MCF 10A (cell line): ENCODE data around the gene CD37. TPM values are rescaled to one million over a fixed set of nuclear protein-coding genes. Genes with fewer than 3 reads are reported as not detected.

ENCODE experiments used
- BruUV-seq: library from RNA; stranded (reverse); fragments of 400-500 nt; replicated peaks from 2 replicates; lab custom pipeline; 2021; lab: Mats Ljungman, UMichigan
- CTCF ChIA-PET: fragments of 300-600 bp; sonication (Branson Sonifier 250); formaldehyde crosslinking; extraction: SDS; loops from one replicate; lab custom pipeline; 2021; ENCODE audit warnings: antibody characterized with exemption, inconsistent platforms; lab: Yijun Ruan, JAX
- POLR2A ChIA-PET: fragments of 300-600, 350-650 bp; sonication (Branson Sonifier 250); formaldehyde crosslinking; extraction: SDS; loops from one replicate; lab custom pipeline; 2020; ENCODE audit warnings: antibody characterized with exemption, inconsistent platforms; lab: Yijun Ruan, JAX
- DNase-seq: peaks from one replicate; pipeline ENCODE4 v3.0.0-alpha.2; 2018; ENCODE audit not compliant: unreplicated experiment
- H3K27ac Mint-ChIP-seq: one replicate; pipeline ENCODE4 v1.8.0; 2022; ENCODE audit warnings: mild to moderate bottlenecking, low read depth, mixed read lengths; ENCODE audit not compliant: unreplicated experiment
- H3K27me3 Mint-ChIP-seq: one replicate; pipeline ENCODE4 v1.8.0; 2022; ENCODE audit warnings: mixed read lengths; ENCODE audit not compliant: insufficient read depth, unreplicated experiment
- H3K36me3 Mint-ChIP-seq: one replicate; pipeline ENCODE4 v1.8.0; 2022; ENCODE audit warnings: mild to moderate bottlenecking, moderate library complexity, mixed read lengths; ENCODE audit not compliant: insufficient read depth, unreplicated experiment
- H3K4me1 Mint-ChIP-seq: one replicate; pipeline ENCODE4 v1.8.0; 2022; ENCODE audit warnings: mixed read lengths; ENCODE audit not compliant: insufficient read depth, unreplicated experiment
- H3K4me3 Mint-ChIP-seq: one replicate; pipeline ENCODE4 v1.8.0; 2022; ENCODE audit warnings: mild to moderate bottlenecking, moderate library complexity, mixed read lengths; ENCODE audit not compliant: unreplicated experiment
- H3K9me3 Mint-ChIP-seq: one replicate; pipeline ENCODE4 v1.8.0; 2022; ENCODE audit warnings: mixed read lengths; ENCODE audit not compliant: unreplicated experiment
- CTCF ChIP-seq: fragments of 200-600 bp; IDR thresholded peaks from one replicate; pipeline ENCODE4 v1.8.0; 2022; ENCODE audit warnings: antibody characterized with exemption, mild to moderate bottlenecking; ENCODE audit not compliant: unreplicated experiment
- intact Hi-C: fragments of 100-400 bp; cut with micrococcal nuclease; formaldehyde crosslinking; loops from 2 replicates; pipeline ENCODE4 v1.14.1; 2022
- total RNA-seq: library from RNA; stranded (reverse); gene quantifications from 2 replicates; pipeline ENCODE4 v1.2.3, GENCODE V29; 2022

The CD37 gene
- total RNA-seq, 1 experiment from 2014 or later = not detected

GRCh38 chr19:49374665-49375434 is 39.6 kb downstream of the CD37 start:
- Mint-ChIP-seq H3K36me3 (no peaks in the 10 kb centered on the region), H3K4me3 (no peak overlapping the region), H3K9me3 (no peaks in the 10 kb centered on the region), H3K27ac (no peak overlapping the region), H3K27me3 (peaks cover 26% of the 10 kb centered on the region), H3K4me1 (no peaks in the 10 kb centered on the region)
- ChIA-PET POLR2A (interaction anchor here (0.7 kb wide), 1 partner anchor 77 kb away, joined by 3 read pairs; the partner anchor contains the start of gene PIH1D1), CTCF (interaction anchor here (0.6 to 0.7 kb wide), 2 partner anchors 9 to 69 kb away, joined by 3 to 4 read pairs; no protein-coding TSS in a partner anchor)
- BruUV-seq = no TSS peak
- DNase-seq = no peak
- TF ChIP-seq CTCF = no peak
- intact Hi-C loops = no loop called here

DNA sequence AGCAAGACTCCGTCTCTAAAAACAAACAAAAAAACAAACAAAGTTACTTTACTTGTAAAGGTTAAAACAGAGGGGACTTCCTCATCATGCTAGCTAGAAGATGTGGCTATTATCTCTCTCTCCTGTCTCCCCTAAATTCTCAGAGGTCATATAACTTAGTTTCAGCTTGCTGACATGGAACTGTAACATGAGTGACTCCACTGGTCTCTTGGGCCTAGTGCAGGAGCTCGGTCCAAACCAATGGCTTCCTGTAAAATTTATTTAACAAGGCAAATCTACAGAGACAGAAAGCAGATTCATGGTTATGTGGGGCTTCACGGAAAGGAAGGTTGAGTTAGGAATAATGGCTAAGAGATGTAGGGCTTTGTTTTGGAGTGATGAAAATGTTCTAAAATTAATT is 43.3 kb downstream of the CD37 start:
- intact Hi-C loops = no loop called here
- Mint-ChIP-seq H3K4me3 (no peak overlapping the region), H3K36me3 (no peaks in the 10 kb centered on the region), H3K27me3 (peaks cover 26% of the 10 kb centered on the region), H3K4me1 (no peaks in the 10 kb centered on the region), H3K9me3 (peaks cover 8% of the 10 kb centered on the region), H3K27ac (no peak overlapping the region)
- ChIA-PET POLR2A (interaction anchor here (1.2 kb wide), 1 partner anchor 21 kb away, joined by 3 read pairs; no protein-coding TSS in a partner anchor), CTCF (interaction anchor here (0.6 kb wide), 1 partner anchor 762 kb away, joined by 3 read pairs; no protein-coding TSS in a partner anchor)
- no peak for DNase-seq
- no peak for TF ChIP-seq CTCF
- no TSS peak for BruUV-seq

- CTCF ChIA-PET = interaction anchor here (0.6 to 0.9 kb wide), 2 partner anchors 10 to 155 kb away, joined by 3 to 6 read pairs; no protein-coding TSS in a partner anchor
Observed at GRCh38 chr19:49380391-49380790, 45.2 kb downstream of the CD37 start.

More at GRCh38 chr19:49380391-49380790, 45.2 kb downstream of the CD37 start:
- no peak overlapping the region for H3K4me3 Mint-ChIP-seq
- TF ChIP-seq CTCF = no peak
- H3K36me3 Mint-ChIP-seq = no peaks in the 10 kb centered on the region
- peaks cover 18% of the 10 kb centered on the region for H3K27me3 Mint-ChIP-seq
- peaks cover 8% of the 10 kb centered on the region for H3K9me3 Mint-ChIP-seq
- intact Hi-C loops = no loop called here
- no peak overlapping the region for H3K27ac Mint-ChIP-seq
- POLR2A ChIA-PET = interaction anchor here (0.7 kb wide), 1 partner anchor 73 kb away, joined by 3 read pairs; the partner anchor contains the start of gene ALDH16A1
- no peaks in the 10 kb centered on the region for H3K4me1 Mint-ChIP-seq
- no TSS peak for BruUV-seq
- DNase-seq = no peak
